ENCODE data around the gene HIVEP3.
A peak's percentile ranks its signal among the peaks of the same experiment; 100 is the strongest.
"Not testable (repeated sequence)": the region's sequence is repeated elsewhere in the genome, so short reads cannot be mapped to it uniquely, and the experiment has no call there.

The HIVEP3 gene

GRCh38 chr1:41704196-41704595 lies 214.5 kb downstream of the HIVEP3 start:
- no peak for DNase-seq

- no peak for DNase-seq
Observed at GRCh38 chr1:41702771-41703170, 216.0 kb downstream of the HIVEP3 start.

- no peak for DNase-seq
Observed at GRCh38 chr1:41700986-41701535, 217.7 kb downstream of the HIVEP3 start.

- DNase-seq: no peak
Observed at GRCh38 chr1:41700581-41700980, 218.1 kb downstream of the HIVEP3 start.

DNA sequence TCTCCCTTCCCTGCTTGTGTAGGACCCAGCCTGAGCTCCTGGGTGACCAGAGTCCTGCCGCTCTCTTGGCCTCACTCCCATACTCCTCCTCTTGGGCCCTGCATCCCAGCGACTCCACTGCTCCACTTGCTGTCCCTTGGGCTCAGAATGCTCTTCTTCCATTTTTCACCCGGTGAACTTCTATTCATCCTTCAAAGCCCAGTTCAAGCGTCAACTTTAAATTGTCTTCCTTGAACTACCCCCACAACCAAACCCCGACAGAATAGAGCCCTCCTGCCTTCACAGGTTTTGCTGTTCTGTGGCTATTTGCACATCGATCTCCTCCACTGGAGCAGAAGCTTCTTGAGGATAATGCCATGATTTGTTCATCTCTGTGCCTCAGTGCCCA lies 218.9 kb downstream of the HIVEP3 start:
- DNase-seq: no peak

DNA sequence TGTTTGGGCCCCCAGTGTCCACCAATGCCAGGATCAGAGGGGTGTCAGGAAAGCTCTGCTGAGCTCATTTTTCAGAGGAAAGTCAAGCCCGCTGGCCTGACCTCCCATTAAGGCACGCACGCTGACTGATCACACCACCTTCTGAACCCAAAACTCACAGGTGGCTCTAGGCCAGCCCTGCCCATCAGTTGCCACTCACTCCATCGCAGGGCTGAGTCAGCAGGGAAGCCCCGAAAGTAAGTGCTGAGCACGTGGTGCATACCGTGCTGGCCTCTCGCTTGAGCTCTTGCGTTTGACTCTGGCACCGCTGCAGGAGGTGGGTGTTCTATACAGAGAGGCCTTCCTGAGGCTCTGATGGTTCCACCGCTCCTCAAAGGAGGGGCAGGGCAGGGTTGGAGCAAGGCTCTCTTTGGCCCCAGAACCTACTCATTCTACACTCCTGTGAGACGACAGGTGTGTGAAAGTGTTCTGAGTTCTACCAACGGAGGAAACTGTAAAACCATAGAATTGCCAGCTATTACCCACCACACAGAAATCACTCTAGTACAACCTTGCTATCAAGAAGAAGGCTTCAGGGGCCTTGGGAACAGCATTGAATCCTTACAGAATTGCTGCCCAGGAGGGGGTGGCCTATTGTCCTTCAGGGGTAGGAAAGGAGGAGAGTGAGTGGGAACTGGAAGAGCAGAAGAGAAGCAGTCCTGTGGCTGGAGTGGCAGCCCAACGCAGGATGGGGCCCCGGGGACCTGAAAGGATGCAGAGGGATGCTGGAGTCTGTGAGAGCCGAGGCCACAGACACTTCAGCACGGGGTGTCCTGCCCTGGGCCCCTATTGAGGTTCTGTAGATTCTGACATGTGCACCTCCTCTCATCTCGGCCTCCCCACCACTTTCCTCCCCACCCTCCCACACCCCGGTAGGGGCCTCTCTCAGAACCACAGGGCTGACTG lies 219.5 kb downstream of the HIVEP3 start:
- peak; percentile 28 for DNase-seq

- DNase-seq: no peak
Observed at GRCh38 chr1:41696381-41696780, 222.3 kb downstream of the HIVEP3 start.

DNA sequence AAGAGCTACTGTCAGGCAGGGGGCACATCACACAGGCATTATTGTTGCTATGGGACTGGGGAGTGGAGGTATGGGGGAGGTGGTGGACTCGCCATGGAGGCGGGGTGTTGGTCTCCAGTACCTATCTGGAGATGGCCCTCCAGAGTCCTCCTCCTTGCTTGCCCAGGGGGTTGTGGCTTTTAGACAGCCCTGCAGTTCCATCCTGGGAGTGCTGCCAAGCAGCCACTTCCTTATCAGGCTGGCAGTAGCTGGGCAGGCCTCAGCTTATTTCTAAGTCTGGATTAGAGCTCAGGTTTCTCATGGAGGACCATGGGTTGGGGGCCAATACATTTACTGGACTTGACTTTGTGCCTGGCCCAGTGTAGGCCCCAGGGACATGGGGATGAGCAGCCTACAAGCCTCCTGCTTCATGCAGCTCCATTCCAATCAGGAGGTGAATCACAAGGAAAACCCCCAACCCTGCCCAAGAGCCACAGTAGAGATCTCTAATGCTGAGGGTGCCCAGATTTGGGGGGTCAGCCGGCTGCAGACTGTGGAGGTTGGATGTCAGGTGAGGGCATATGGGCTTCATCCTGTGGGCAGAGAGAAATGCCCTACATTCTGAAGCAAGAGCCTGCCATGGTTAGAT lies 223.5 kb downstream of the HIVEP3 start:
- no peak for DNase-seq

- not testable (repeated sequence) for DNase-seq
Observed at GRCh38 chr1:41691966-41692365, 226.8 kb downstream of the HIVEP3 start.

DNA sequence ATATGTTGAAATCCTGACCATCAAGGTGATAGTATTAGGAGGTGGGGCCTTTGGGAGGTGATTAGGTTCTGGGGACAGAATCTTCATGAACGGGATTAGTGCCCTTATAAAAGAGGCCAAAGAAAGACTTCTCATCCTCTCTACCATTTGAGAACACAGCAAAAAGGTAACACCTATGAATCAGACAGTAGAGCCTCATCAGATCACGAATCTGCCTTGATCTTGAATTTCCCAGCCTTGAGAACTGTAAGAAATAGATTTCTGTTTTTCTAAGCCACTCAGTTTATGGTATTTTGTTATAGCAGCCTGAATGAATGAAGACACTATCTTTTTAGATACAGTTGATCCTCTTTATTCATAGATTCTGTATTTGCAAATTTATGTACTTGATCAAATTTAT lies 227.3 kb downstream of the HIVEP3 start:
- no peak for DNase-seq

DNA sequence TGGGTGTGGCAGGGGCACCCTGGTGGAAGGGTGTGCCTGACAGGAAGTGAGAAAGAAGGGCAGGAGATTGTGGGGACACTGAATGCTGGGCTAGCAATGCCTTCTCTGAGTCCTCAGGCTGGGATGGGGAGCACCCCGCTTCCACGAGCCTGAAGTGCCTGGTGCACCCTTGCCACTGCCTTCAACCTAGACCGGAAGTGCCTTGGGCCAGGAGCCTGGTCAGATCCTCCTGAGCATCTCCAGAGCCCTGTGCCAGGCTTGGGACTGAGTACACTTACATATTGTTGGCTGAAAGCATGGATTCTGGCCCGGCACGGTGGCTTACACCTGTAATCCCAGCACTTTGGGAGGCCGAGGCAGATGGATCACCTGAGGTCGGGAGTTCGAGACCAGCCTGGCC lies 228.4 kb downstream of the HIVEP3 start:
- DNase-seq: no peak

DNA sequence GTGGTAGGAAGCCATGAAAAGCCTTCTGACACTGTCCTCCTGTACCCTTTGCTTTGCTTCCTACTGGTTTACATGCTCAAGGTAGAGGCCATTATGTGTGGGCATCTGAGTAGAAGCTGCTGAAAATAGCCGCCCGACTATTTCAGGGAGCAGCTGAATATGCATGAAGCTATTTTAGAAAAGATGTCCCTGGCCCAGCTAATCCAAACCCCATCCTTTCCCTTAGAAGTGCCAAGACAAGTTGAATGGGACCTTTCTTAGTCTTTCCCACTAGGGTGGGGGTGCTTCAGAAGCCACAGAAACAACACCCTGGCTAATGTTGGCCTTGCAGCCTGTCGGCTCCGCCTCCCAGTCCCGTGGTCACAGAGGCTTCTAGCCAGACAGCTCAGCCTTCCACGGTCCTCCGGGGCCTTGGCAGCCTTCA lies 229.2 kb downstream of the HIVEP3 start:
- no peak for DNase-seq

- DNase-seq: no peak
Observed at GRCh38 chr1:41689139-41689538, 229.6 kb downstream of the HIVEP3 start.

DNA sequence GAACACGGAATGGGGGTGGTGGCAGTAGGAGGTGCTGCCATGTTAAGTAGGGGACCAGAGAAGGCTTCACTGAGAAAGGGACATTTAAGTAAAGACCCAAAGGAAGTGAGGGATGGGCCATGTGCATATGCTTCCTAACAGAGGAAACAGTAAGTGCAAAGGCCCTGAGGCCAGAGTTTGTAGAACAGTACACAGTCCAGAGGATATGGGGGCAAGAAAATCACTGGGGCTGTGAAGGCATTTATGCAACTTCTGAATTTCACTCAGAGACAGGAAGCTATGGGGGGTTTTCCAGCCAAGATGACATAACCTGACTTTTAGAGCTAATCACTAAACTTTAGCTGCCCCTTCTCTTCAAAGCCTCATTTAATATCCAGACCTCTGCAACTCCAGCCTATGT lies 231.7 kb downstream of the HIVEP3 start:
- DNase-seq: no peak

DNA sequence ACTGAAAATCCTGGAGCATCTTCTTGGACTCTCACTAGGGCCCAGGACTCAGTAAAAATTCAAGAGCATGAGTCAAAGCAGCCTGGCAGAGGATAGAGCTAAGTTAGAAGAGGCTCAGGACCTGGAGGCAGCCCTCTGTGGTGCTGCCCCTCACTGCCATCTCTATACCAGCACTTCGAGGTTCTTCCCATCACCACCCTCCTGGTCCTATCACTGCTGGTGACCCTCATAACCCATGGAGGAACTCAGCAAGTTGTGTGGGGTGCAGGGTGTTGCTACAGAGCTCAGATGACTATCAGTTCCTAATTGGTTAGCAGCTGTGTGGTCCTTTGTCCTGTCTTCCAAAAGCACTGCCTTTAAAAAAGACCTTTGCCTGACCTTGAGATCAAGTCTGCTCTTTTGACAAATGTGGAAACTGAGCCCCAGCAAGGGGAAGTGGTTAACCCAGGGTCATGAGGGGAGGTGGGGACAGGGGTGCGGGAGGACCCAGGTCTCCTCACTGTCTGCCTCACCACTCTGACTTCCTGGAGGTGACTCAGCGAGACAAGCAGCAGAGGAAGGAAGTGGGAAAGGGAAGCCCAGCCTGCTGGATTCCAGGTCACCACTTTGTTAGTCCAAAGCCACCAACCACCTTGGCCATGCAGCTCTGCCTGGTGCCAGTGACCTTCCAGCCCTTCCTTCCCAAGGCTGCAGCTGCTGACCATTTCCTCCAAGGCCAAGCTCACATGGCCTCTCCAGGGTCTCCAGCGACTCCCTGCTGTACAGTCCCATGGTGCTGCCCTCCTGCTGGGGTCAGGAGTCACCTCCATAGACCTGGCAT lies 234.8 kb downstream of the HIVEP3 start:
- peak; percentile 59 for DNase-seq

GRCh38 chr1:41682845-41683625 lies 235.7 kb downstream of the HIVEP3 start:
- no peak for DNase-seq

GRCh38 chr1:41682149-41682548 lies 236.6 kb downstream of the HIVEP3 start:
- no peak for DNase-seq

GRCh38 chr1:41681331-41682098 lies 237.2 kb downstream of the HIVEP3 start:
- no peak for DNase-seq

GRCh38 chr1:41679994-41680393 lies 238.7 kb downstream of the HIVEP3 start:
- DNase-seq: no peak

GRCh38 chr1:41679531-41679930 lies 239.2 kb downstream of the HIVEP3 start:
- DNase-seq: no peak

- DNase-seq: no peak
Observed at GRCh38 chr1:41678111-41678878, 240.4 kb downstream of the HIVEP3 start.

Measured in stimulated activated CD4-positive, alpha-beta T cell treated with anti-CD3 and anti-CD28 coated beads, Interleukin-15, amount 100 ng/mL, for 24 hours (primary cell).